ENCODE measurements around the gene KIF26B. TPM values are rescaled to one million over a fixed set of nuclear protein-coding genes. Genes with fewer than 3 reads are reported as not detected.

KIF26B gene
- total and polyA plus RNA-seq, 8 donors, result 0.27 to 4.5 (median 0.63) TPM

GRCh38 chr1:245682638-245683628 lies 528.1 kb downstream of the KIF26B start:
- intact Hi-C loops (cut with DNase I), result no loop called here
- H3K4me3 ChIP-seq, result no peak overlapping the region
- H3K36me3 ChIP-seq, result no peaks in the 10 kb centered on the region
- DNase-seq (no peak), FAIRE-seq (no peak), ATAC-seq (peak in 1 of 4 donors; percentile 16)
- no peaks in the 10 kb centered on the region for H3K27me3 ChIP-seq
- no peak for TF ChIP-seq CTCF (IDR thresholded peaks at IDR 0.05)
- no peaks in the 10 kb centered on the region for H3K9me3 ChIP-seq
- H3K4me1 ChIP-seq, result no peaks in the 10 kb centered on the region
- WGBS, 2 donors, result 62 to 71% methylated on average over 21 of the region's 21 CpGs
- H3K27ac ChIP-seq, result no peak overlapping the region

GRCh38 chr1:245683676-245684075 lies 528.9 kb downstream of the KIF26B start:
- 60 to 86% methylated on average over 9 of the region's 9 CpGs for WGBS, 2 donors
- DNase-seq (no peak), ATAC-seq (no peak), FAIRE-seq (no peak)
- Histone ChIP-seq H3K9me3 (no peaks in the 10 kb centered on the region), H3K36me3 (no peaks in the 10 kb centered on the region), H3K27ac (no peak overlapping the region), H3K27me3 (no peaks in the 10 kb centered on the region), H3K4me1 (no peaks in the 10 kb centered on the region), H3K4me3 (no peak overlapping the region)
- no peak for TF ChIP-seq CTCF (IDR thresholded peaks at IDR 0.05)
- intact Hi-C loops (cut with DNase I), result no loop called here

GRCh38 chr1:245684166-245684565 lies 529.4 kb downstream of the KIF26B start:
- no peak for DNase-seq
- H3K27ac ChIP-seq, result no peak overlapping the region
- no peak overlapping the region for H3K4me3 ChIP-seq
- no peaks in the 10 kb centered on the region for H3K36me3 ChIP-seq
- ATAC-seq, result no peak
- no peaks in the 10 kb centered on the region for H3K27me3 ChIP-seq
- no peak for FAIRE-seq
- no peak for TF ChIP-seq CTCF (IDR thresholded peaks at IDR 0.05)
- H3K9me3 ChIP-seq, result no peaks in the 10 kb centered on the region
- intact Hi-C loops (cut with DNase I), result no loop called here
- H3K4me1 ChIP-seq, result no peaks in the 10 kb centered on the region
- 84 to 91% methylated on average over 19 of the region's 19 CpGs for WGBS, 2 donors

GRCh38 chr1:245684571-245684970 lies 529.8 kb downstream of the KIF26B start:
- no peak for DNase-seq
- Histone ChIP-seq H3K4me3 (no peak overlapping the region), H3K9me3 (no peaks in the 10 kb centered on the region), H3K4me1 (no peaks in the 10 kb centered on the region), H3K36me3 (no peaks in the 10 kb centered on the region), H3K27me3 (no peaks in the 10 kb centered on the region), H3K27ac (no peak overlapping the region)
- intact Hi-C loops (cut with DNase I), result no loop called here
- ATAC-seq, result no peak
- WGBS, 2 donors, result 62 to 84% methylated on average over 7 of the region's 7 CpGs
- TF ChIP-seq CTCF (IDR thresholded peaks at IDR 0.05), result no peak
- FAIRE-seq, result no peak

All from pancreas (tissue), 10 donors.